ENCODE measurements around the gene ASPHD1.

DNA sequence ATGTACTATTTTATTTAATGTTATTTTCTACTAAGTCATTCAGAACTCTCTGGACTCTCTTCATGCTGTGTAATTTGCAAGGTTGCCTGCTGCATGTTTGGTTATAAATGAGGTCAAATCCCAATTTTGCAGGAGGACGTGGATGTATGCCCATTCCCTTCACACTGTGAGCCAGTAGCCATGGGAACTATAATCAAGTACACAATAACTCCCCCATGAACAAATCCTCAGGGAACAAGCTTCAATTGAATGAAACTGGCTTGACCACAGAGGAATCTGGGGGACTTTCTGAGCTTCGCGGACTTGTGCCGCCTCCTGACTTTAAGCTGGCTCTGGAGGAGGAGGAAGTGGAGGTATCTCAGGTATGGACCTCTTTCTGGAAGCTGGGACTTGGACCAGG lies 40.4 kb downstream of the ASPHD1 start:
- TF ChIP-seq CTCF (IDR thresholded peaks at IDR 0.05) = no peak
- no peak for TF ChIP-seq POLR2A (IDR thresholded peaks at IDR 0.05)
